HepG2 (cell line): ENCODE results near the gene BRSK2. TPM values are rescaled to one million over a fixed set of nuclear protein-coding genes. Genes with fewer than 3 reads are reported as not detected.

ENCODE experiments used
- ATAC-seq: fragments of 200-7000 bp; cut with Tn5 transposase; 3 replicates; pipeline ENCODE4 v1.9.1; 2020; ENCODE audit warnings: mild to moderate bottlenecking, moderate library complexity
- BruUV-seq: library from RNA; stranded (reverse); fragments of 400-500 nt; replicated peaks from 2 replicates; lab custom pipeline; 2021; lab: Mats Ljungman, UMichigan
- CTCF ChIA-PET: fragments of 300-600 bp; formaldehyde crosslinking; extraction: SDS; loops from one replicate; lab custom pipeline; 2021; ENCODE audit warnings: low total read pairs, inconsistent platforms, low intra/inter-chr PET ratio; lab: Yijun Ruan, JAX
- POLR2A ChIA-PET: fragments of 350-600 bp; sonication (Branson Sonifier 250); formaldehyde crosslinking; loops from one replicate; lab custom pipeline; 2020; ENCODE audit warnings: antibody characterized with exemption, inconsistent platforms; lab: Yijun Ruan, JAX
- DNase-seq: peaks from one replicate; pipeline ENCODE4 v3.0.0-alpha.2; 2015; ENCODE audit warnings: low spot score
- FAIRE-seq: peaks from 3 replicates; lab custom pipeline; 2011; peaks lifted over from hg19 to GRCh38; lab: Jason Lieb, UNC
- H2AFZ ChIP-seq: one replicate; pipeline ENCODE4 v1.6.1; 2011; ENCODE audit warnings: low read length, inconsistent platforms
- H3K27ac ChIP-seq: fragments of 300-600 bp; 3 replicates; pipeline ENCODE4 v1.8.0; 2011; ENCODE audit warnings: mixed run types, mild to moderate bottlenecking, mixed read lengths, low read length, inconsistent platforms; ENCODE audit not compliant: insufficient read depth; ENCODE audit errors: extremely low read length
- H3K27me3 ChIP-seq, 2 experiments: fragments of 200-600 bp in 1 of 2; 2 replicates in 1 of 2; 3 replicates in 1 of 2; pipeline versions ENCODE4 v1.6.0 to v1.8.0; 2011; ENCODE audit warnings: low read length in 2 of 2, mild to moderate bottlenecking in 2 of 2, moderate library complexity in 2 of 2, inconsistent platforms in 1 of 2; ENCODE audit not compliant: insufficient read depth in 2 of 2, control insufficient read depth in 1 of 2
- H3K36me3 ChIP-seq, 2 experiments: fragments of 200-600 bp in 1 of 2; replicated peaks in 1 of 2; 2 replicates in 1 of 2; 3 replicates in 1 of 2; pipeline versions ENCODE4 v1.5.1 to v1.8.0; 2011; ENCODE audit warnings: low read length in 2 of 2, inconsistent platforms in 1 of 2; ENCODE audit not compliant: insufficient read depth in 2 of 2, control insufficient read depth in 1 of 2
- H3K4me1 ChIP-seq: 2 replicates; pipeline ENCODE4 v1.5.1; 2012; ENCODE audit warnings: low read length, inconsistent platforms; ENCODE audit not compliant: insufficient read depth
- H3K4me2 ChIP-seq: 2 replicates; pipeline ENCODE4 v1.6.0; 2011; ENCODE audit warnings: low read depth, low read length, inconsistent platforms
- H3K4me3 ChIP-seq, 3 experiments: fragments of 200-600 bp in 1 of 3; sonication (generic), shearing (Covaris generic) in 1 of 3; replicated peaks in 1 of 3; 2 replicates each; pipeline ENCODE4 v1.5.1; 2011 to 2016; ENCODE audit warnings: low read length in 3 of 3, inconsistent platforms in 2 of 3, low read depth in 2 of 3, mild to moderate bottlenecking in 2 of 3, control low read depth in 1 of 3, mixed read lengths in 1 of 3; ENCODE audit not compliant: insufficient read depth in 1 of 3
- H3K79me2 ChIP-seq: one replicate; pipeline ENCODE4 v1.6.1; 2011; ENCODE audit warnings: low read length, inconsistent platforms; ENCODE audit not compliant: insufficient read depth
- H3K9ac ChIP-seq: 2 replicates; pipeline ENCODE4 v1.6.0; 2011; ENCODE audit warnings: mild to moderate bottlenecking, low read depth, low read length, inconsistent platforms; ENCODE audit not compliant: insufficient read depth
- H3K9me3 ChIP-seq: 2 replicates; pipeline ENCODE4 v1.5.1; 2012; ENCODE audit warnings: mild to moderate bottlenecking, low read length
- H4K20me1 ChIP-seq: 2 replicates; pipeline ENCODE4 v1.6.0; 2011; ENCODE audit warnings: inconsistent platforms, mild to moderate bottlenecking, low read length, moderate library complexity; ENCODE audit not compliant: insufficient read depth
- HDAC1 ChIP-seq: sonication (generic); formaldehyde crosslinking; IDR thresholded peaks from 2 replicates; pipeline ENCODE4 v1.5.1; 2020; ENCODE audit warnings: mild to moderate bottlenecking, missing genetic modification reagents
- JUND ChIP-seq: sonication (generic); formaldehyde crosslinking; IDR thresholded peaks from 2 replicates; pipeline ENCODE4 v1.8.0; 2022; ENCODE audit warnings: mild to moderate bottlenecking, missing genetic modification reagents
- MAFG ChIP-seq: sonication (generic); formaldehyde crosslinking; IDR thresholded peaks from 2 replicates; pipeline ENCODE4 v1.5.1; 2020; ENCODE audit warnings: mild to moderate bottlenecking, missing genetic modification reagents
- MED13 ChIP-seq: sonication (generic); formaldehyde crosslinking; IDR thresholded peaks from 2 replicates; pipeline ENCODE4 v1.5.0; 2020; ENCODE audit warnings: missing genetic modification reagents
- MYPOP ChIP-seq: sonication (generic); formaldehyde crosslinking; IDR thresholded peaks from 2 replicates; pipeline ENCODE4 v1.8.1; 2023; ENCODE audit warnings: mild to moderate bottlenecking, moderate library complexity, missing genetic modification reagents
- SMARCC2 ChIP-seq: fragments of 450-650 bp; IDR thresholded peaks from 2 replicates; pipeline ENCODE4 v1.6.1; 2017; ENCODE audit warnings: antibody characterized with exemption, mild to moderate bottlenecking
- TARDBP ChIP-seq: sonication (generic); formaldehyde crosslinking; IDR thresholded peaks from 2 replicates; pipeline ENCODE4 v1.8.0; 2022; ENCODE audit warnings: mild to moderate bottlenecking, missing genetic modification reagents
- TOE1 ChIP-seq: sonication (generic); formaldehyde crosslinking; IDR thresholded peaks from 2 replicates; pipeline ENCODE4 v1.4.0; 2020; ENCODE audit warnings: mild to moderate bottlenecking, missing genetic modification reagents
- ZBTB40 ChIP-seq, 2 experiments: fragments of 450-650 bp in 1 of 2; sonication (generic) in 1 of 2; formaldehyde crosslinking in 1 of 2; IDR thresholded peaks; 2 replicates each; pipeline versions ENCODE4 v1.6.1 to v1.8.0; 2016 to 2022; ENCODE audit warnings: antibody characterized with exemption in 1 of 2, mild to moderate bottlenecking in 1 of 2, missing genetic modification reagents in 1 of 2
- ZFP36 ChIP-seq: fragments of 150-350 bp; IDR thresholded peaks from 2 replicates; pipeline ENCODE4 v1.6.1; 2018; ENCODE audit warnings: borderline replicate concordance, low read length, low read depth; ENCODE audit not compliant: partially characterized antibody
- ZMAT5 ChIP-seq: sonication (generic); formaldehyde crosslinking; IDR thresholded peaks from 2 replicates; pipeline ENCODE4 v1.5.0; 2020; ENCODE audit warnings: mild to moderate bottlenecking, low read depth, missing genetic modification reagents, borderline replicate concordance
- ZNF24 ChIP-seq: fragments of 450-650 bp; IDR thresholded peaks from 2 replicates; pipeline ENCODE4 v1.6.1; 2017; ENCODE audit warnings: antibody characterized with exemption, mild to moderate bottlenecking
- ZNF510 ChIP-seq: sonication (generic); formaldehyde crosslinking; IDR thresholded peaks from 2 replicates; pipeline ENCODE4 v1.4.0; 2020; ENCODE audit warnings: low read depth, mild to moderate bottlenecking, missing genetic modification reagents
- ZNF607 ChIP-seq: sonication (generic); formaldehyde crosslinking; IDR thresholded peaks from 2 replicates; pipeline ENCODE4 v1.5.1; 2020; ENCODE audit warnings: missing genetic modification reagents, mild to moderate bottlenecking, borderline replicate concordance
- WGBS: methylation state at CpG from one replicate; pipeline ENCODE4 v1.1.6; 2017; ENCODE audit warnings: low lambda C conversion rate; 5-methylcytosine and 5-hydroxymethylcytosine counted together
- in situ Hi-C: cut with HindIII; loops from 2 replicates; pipeline ENCODE4 v1.10.0; 2017; ENCODE audit warnings: low pct_unique_long_range_greater_than_20kb; ENCODE audit not compliant: extremely low pct_ligation_motif_present
- intact Hi-C: fragments of 100-400 bp; cut with micrococcal nuclease; formaldehyde crosslinking; loops from one replicate; pipeline ENCODE4 v1.10.0; 2022; ENCODE audit not compliant: unreplicated experiment
- polyA plus RNA-seq, 8 experiments: library from polyadenylated mRNA; depleted of rRNA in 3 of 8; stranded (reverse) in 7 of 8; unstranded in 1 of 8; fragments of >200 nt; fragmentation: Illumina TruSeq in 4 of 8; extraction: Trizol in 4 of 8; gene quantifications; 2 replicates each; pipeline versions ENCODE4 v1.2.1 to v1.2.3, GENCODE V29; 2011 to 2016; ENCODE audit warnings: low read depth in 4 of 8, missing spikeins in 1 of 8, mixed read lengths in 1 of 8; ENCODE audit not compliant: insufficient read depth in 1 of 8
- total RNA-seq, 5 experiments: library from RNA; depleted of rRNA; stranded (reverse); fragments of >200 nt; fragmentation: Illumina TruSeq; extraction: Trizol; gene quantifications; 2 replicates each; pipeline ENCODE4 v1.2.3, GENCODE V29; 2016; ENCODE audit warnings: low read depth in 1 of 5

BRSK2 gene
- total and polyA plus RNA-seq, 2 of the 13 experiments (the other 11 are each of a cell fraction or from before 2014, with no cell fraction given), result 0.74 to 1.1 TPM

- ChIA-PET CTCF (no interaction called here), POLR2A (no interaction called here)
- DNase-seq (no peak), ATAC-seq (no peak), FAIRE-seq (no peak)
- in situ Hi-C loops (no loop called here), intact Hi-C loops (no loop called here)
- H3K4me3 ChIP-seq, result no peak overlapping the region
- no peak for TF ChIP-seq JUND (CRISPR knock-in tag)
- no peak for TF ChIP-seq ZNF510 (CRISPR knock-in tag)
- TF ChIP-seq SMARCC2, result no peak
- no peak for TF ChIP-seq TOE1 (CRISPR knock-in tag)
- no peak for TF ChIP-seq ZFP36
- TF ChIP-seq HDAC1, result no peak
- no peak for TF ChIP-seq MED13 (CRISPR knock-in tag)
- no peak for TF ChIP-seq ZMAT5
- TF ChIP-seq MYPOP, result no peak
- no peak for TF ChIP-seq ZBTB40 (IDR thresholded peaks at IDR 0.05)
- no peak for TF ChIP-seq ZBTB40 (CRISPR knock-in tag; IDR thresholded peaks at IDR 0.05)
- no peak for TF ChIP-seq ZNF607 (CRISPR knock-in tag)
- TF ChIP-seq TARDBP (CRISPR knock-in tag), result no peak
- TF ChIP-seq MAFG (CRISPR knock-in tag), result no peak
- no peak for TF ChIP-seq ZNF24
- H3K27ac ChIP-seq, result no peak overlapping the region
- 20% methylated on average over 4 of the region's 13 CpGs for WGBS
- H2AFZ ChIP-seq, result no peak overlapping the region
- no peaks in the 10 kb centered on the region for H3K9me3 ChIP-seq
- peaks cover 5 to 25% of the 10 kb centered on the region in 2 experiments; a peak in 4 of 5 replicates for H3K27me3 ChIP-seq
- no TSS peak for BruUV-seq
- no peak overlapping the region for H3K9ac ChIP-seq
- H3K79me2 ChIP-seq, result no peaks in the 10 kb centered on the region
- 0 out of 2 replicates have a peak, but pooled peaks cover 3% of the 10 kb centered on the region for H4K20me1 ChIP-seq
- no peak overlapping the region for H3K4me2 ChIP-seq
- no peaks in the 10 kb centered on the region for H3K36me3 ChIP-seq
- H3K4me1 ChIP-seq, result no peaks in the 10 kb centered on the region
Measured at GRCh38 chr11:1452744-1453143, 63.0 kb downstream of the BRSK2 start.
